OCI-LY1 (cell line): Measurements from ENCODE around the gene MS4A10.

ENCODE experiments used
- EZH2 ChIP-seq: fragments of 200-600 bp; sonication (generic), shearing (Covaris generic); IDR thresholded peaks from 2 replicates; pipeline ENCODE4 v1.8.0; 2017; ENCODE audit warnings: borderline replicate concordance, mixed run types, mild to moderate bottlenecking, antibody characterized with exemption, low read length, moderate library complexity, mixed read lengths
- TF ChIP-seq, protein P1 (sequence below): fragments of 200-600 bp; sonication (generic), shearing (Covaris generic); IDR thresholded peaks from 2 replicates; pipeline ENCODE4 v1.5.1; 2017; ENCODE audit warnings: mild to moderate bottlenecking, antibody characterized with exemption, low read length, moderate library complexity, mixed read lengths

GRCh38 chr11:60781981-60782316 lies 3.2 kb upstream of the MS4A10 start:
- no peak for TF ChIP-seq EZH2
- TF ChIP-seq, protein P1, sequence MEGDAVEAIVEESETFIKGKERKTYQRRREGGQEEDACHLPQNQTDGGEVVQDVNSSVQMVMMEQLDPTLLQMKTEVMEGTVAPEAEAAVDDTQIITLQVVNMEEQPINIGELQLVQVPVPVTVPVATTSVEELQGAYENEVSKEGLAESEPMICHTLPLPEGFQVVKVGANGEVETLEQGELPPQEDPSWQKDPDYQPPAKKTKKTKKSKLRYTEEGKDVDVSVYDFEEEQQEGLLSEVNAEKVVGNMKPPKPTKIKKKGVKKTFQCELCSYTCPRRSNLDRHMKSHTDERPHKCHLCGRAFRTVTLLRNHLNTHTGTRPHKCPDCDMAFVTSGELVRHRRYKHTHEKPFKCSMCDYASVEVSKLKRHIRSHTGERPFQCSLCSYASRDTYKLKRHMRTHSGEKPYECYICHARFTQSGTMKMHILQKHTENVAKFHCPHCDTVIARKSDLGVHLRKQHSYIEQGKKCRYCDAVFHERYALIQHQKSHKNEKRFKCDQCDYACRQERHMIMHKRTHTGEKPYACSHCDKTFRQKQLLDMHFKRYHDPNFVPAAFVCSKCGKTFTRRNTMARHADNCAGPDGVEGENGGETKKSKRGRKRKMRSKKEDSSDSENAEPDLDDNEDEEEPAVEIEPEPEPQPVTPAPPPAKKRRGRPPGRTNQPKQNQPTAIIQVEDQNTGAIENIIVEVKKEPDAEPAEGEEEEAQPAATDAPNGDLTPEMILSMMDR = no peak
